ENCODE results near the gene RETN. TPM values are rescaled to one million over a fixed set of nuclear protein-coding genes. Genes with fewer than 3 reads are reported as not detected.

RETN gene
- polyA plus RNA-seq, 1 donor = 3.0 TPM

GRCh38 chr19:7657131-7657751, 11.6 kb upstream of the RETN start:
- no peak for DNase-seq (ENCODE audit: low read depth)

GRCh38 chr19:7658219-7658686, 10.6 kb upstream of the RETN start:
- no peak for DNase-seq (ENCODE audit: low read depth)

GRCh38 chr19:7661744-7662538, 6.9 kb upstream of the RETN start:
- DNase-seq (ENCODE audit: low read depth) = no peak

GRCh38 chr19:7662657-7663056, 6.2 kb upstream of the RETN start:
- no peak for DNase-seq (ENCODE audit: low read depth)

- DNase-seq (ENCODE audit: low read depth) = no peak
Measured at GRCh38 chr19:7663706-7664105, 5.1 kb upstream of the RETN start.

GRCh38 chr19:7665076-7665475, 3.8 kb upstream of the RETN start:
- peak; percentile 83 for DNase-seq (ENCODE audit: low read depth)

- no peak for DNase-seq (ENCODE audit: low read depth)
Measured at GRCh38 chr19:7669641-7670040, 792 bp downstream of the RETN start.

- DNase-seq (ENCODE audit: low read depth) = no peak
Measured at GRCh38 chr19:7670150-7670783, 1.4 kb downstream of the RETN start.

- no peak for DNase-seq (ENCODE audit: low read depth)
Measured at GRCh38 chr19:7670790-7671189, 1.9 kb downstream of the RETN start.

GRCh38 chr19:7672522-7672921, 3.7 kb downstream of the RETN start:
- DNase-seq (ENCODE audit: low read depth) = no peak

GRCh38 chr19:7674010-7675005, 5.5 kb downstream of the RETN start:
- DNase-seq (ENCODE audit: low read depth) = no peak

- no peak for DNase-seq (ENCODE audit: low read depth)
Measured at GRCh38 chr19:7676376-7676775, 7.5 kb downstream of the RETN start.

- no peak for DNase-seq (ENCODE audit: low read depth)
Measured at GRCh38 chr19:7676854-7677253, 8.0 kb downstream of the RETN start, which contains the start of gene MCEMP1. MCEMP1 (plus strand) TSS chr19:7677090; CDS start chr19:7677121, 31 bp downstream.

- no peak for DNase-seq (ENCODE audit: low read depth)
Measured at GRCh38 chr19:7677669-7678311, 8.9 kb downstream of the RETN start.

- DNase-seq (ENCODE audit: low read depth) = no peak
Measured at GRCh38 chr19:7678971-7679751, 10.3 kb downstream of the RETN start.

- DNase-seq (ENCODE audit: low read depth) = no peak
Measured at GRCh38 chr19:7679771-7680605, 11.1 kb downstream of the RETN start.

- DNase-seq (ENCODE audit: low read depth) = peak; percentile 77
Measured at GRCh38 chr19:7680606-7681339, 11.9 kb downstream of the RETN start, which contains the start of gene TRAPPC5. TRAPPC5 (plus strand) TSS chr19:7680833; CDS start chr19:7682254, 1,421 bp downstream.
